WTC11 (cell line): ENCODE data around the gene CHST5. TPM values are rescaled to one million over a fixed set of nuclear protein-coding genes. Genes with fewer than 3 reads are reported as not detected.

Experiments used
- ARID4B ChIP-seq: sonication (generic); formaldehyde crosslinking; IDR thresholded peaks from 2 replicates; pipeline ENCODE4 v1.8.0; 2023; ENCODE audit warnings: missing genetic modification reagents, mild to moderate bottlenecking, borderline replicate concordance
- ATF1 ChIP-seq: sonication (generic); formaldehyde crosslinking; IDR thresholded peaks from 2 replicates; pipeline ENCODE4 v1.8.1; 2023; ENCODE audit warnings: mild to moderate bottlenecking, moderate library complexity, missing genetic modification reagents
- CREM ChIP-seq: sonication (generic); formaldehyde crosslinking; IDR thresholded peaks from 2 replicates; pipeline ENCODE4 v1.8.1; 2022; ENCODE audit warnings: mild to moderate bottlenecking, missing genetic modification reagents, moderate library complexity
- ESRRA ChIP-seq: sonication (generic); formaldehyde crosslinking; IDR thresholded peaks from 2 replicates; pipeline ENCODE4 v1.8.1; 2022; ENCODE audit warnings: mild to moderate bottlenecking, missing genetic modification reagents, borderline replicate concordance
- FOXP1 ChIP-seq: sonication (generic); formaldehyde crosslinking; IDR thresholded peaks from 2 replicates; pipeline ENCODE4 v1.8.0; 2022; ENCODE audit warnings: missing genetic modification reagents, mild to moderate bottlenecking, moderate library complexity, borderline replicate concordance
- FOXP4 ChIP-seq: sonication (generic); formaldehyde crosslinking; IDR thresholded peaks from 2 replicates; pipeline ENCODE4 v1.8.0; 2022; ENCODE audit warnings: mild to moderate bottlenecking, missing genetic modification reagents
- GRHL2 ChIP-seq: fragments of 250-450 bp; sonication (Bioruptor Pico); IDR thresholded peaks from 2 replicates; pipeline ENCODE4 v1.8.0; 2022; ENCODE audit warnings: mild to moderate bottlenecking, moderate library complexity; ENCODE audit not compliant: insufficient replicate concordance, severe bottlenecking
- JAZF1 ChIP-seq: fragments of 250-450 bp; sonication (Bioruptor Pico); IDR thresholded peaks from 2 replicates; pipeline ENCODE4 v1.9.0; 2021; ENCODE audit warnings: moderate library complexity, mild to moderate bottlenecking, inconsistent platforms
- JUN ChIP-seq: sonication (generic); formaldehyde crosslinking; IDR thresholded peaks from 2 replicates; pipeline ENCODE4 v1.8.0; 2023; ENCODE audit warnings: mild to moderate bottlenecking, missing genetic modification reagents
- MYBL2 ChIP-seq: sonication (generic); formaldehyde crosslinking; IDR thresholded peaks from 2 replicates; pipeline ENCODE4 v1.8.1; 2023; ENCODE audit warnings: mild to moderate bottlenecking, moderate library complexity, missing genetic modification reagents
- NFE2L1 ChIP-seq: sonication (generic); formaldehyde crosslinking; IDR thresholded peaks from 2 replicates; pipeline ENCODE4 v1.8.1; 2023; ENCODE audit warnings: missing genetic modification reagents
- NFYB ChIP-seq: sonication (generic); formaldehyde crosslinking; conservative IDR thresholded peaks from 2 replicates; pipeline ENCODE4 v1.8.0; 2022; ENCODE audit warnings: low read depth, missing genetic modification reagents
- NR3C1 ChIP-seq: sonication (generic); formaldehyde crosslinking; conservative IDR thresholded peaks from 2 replicates; pipeline ENCODE4 v1.8.1; 2023; ENCODE audit warnings: low read depth, mild to moderate bottlenecking, missing genetic modification reagents
- SMAD3 ChIP-seq: sonication (generic); formaldehyde crosslinking; IDR thresholded peaks from 2 replicates; pipeline ENCODE4 v1.8.0; 2022; ENCODE audit warnings: missing genetic modification reagents, mild to moderate bottlenecking, borderline replicate concordance
- TCF7 ChIP-seq: sonication (generic); formaldehyde crosslinking; IDR thresholded peaks from 2 replicates; pipeline ENCODE4 v1.8.0; 2022; ENCODE audit warnings: mild to moderate bottlenecking, low read depth, missing genetic modification reagents, moderate library complexity
- ZBTB21 ChIP-seq: sonication (generic); formaldehyde crosslinking; IDR thresholded peaks from 2 replicates; pipeline ENCODE4 v1.8.1; 2023; ENCODE audit warnings: mild to moderate bottlenecking, missing genetic modification reagents, borderline replicate concordance
- ZNF671 ChIP-seq: fragments of 250-450 bp; sonication (Bioruptor Pico); IDR thresholded peaks from 2 replicates; pipeline ENCODE4 v1.8.0; 2021; ENCODE audit warnings: mild to moderate bottlenecking
- total RNA-seq: library from RNA; stranded (reverse); gene quantifications from 3 replicates; pipeline ENCODE4 v1.2.3, GENCODE V29; 2021
- TF ChIP-seq, protein P1 (sequence below): sonication (generic); formaldehyde crosslinking; IDR thresholded peaks from 2 replicates; pipeline ENCODE4 v1.8.1; 2022; ENCODE audit warnings: low read depth, mild to moderate bottlenecking, moderate library complexity, missing genetic modification reagents, borderline replicate concordance
- TF ChIP-seq, protein P2 (sequence below): sonication (generic); formaldehyde crosslinking; IDR thresholded peaks from 2 replicates; pipeline ENCODE4 v1.8.1; 2022; ENCODE audit warnings: missing genetic modification reagents, borderline replicate concordance
- TF ChIP-seq, protein P3 (sequence below): sonication (generic); formaldehyde crosslinking; IDR thresholded peaks from 2 replicates; pipeline ENCODE4 v1.8.1; 2023; ENCODE audit warnings: mild to moderate bottlenecking, missing genetic modification reagents
- TF ChIP-seq, protein P4 (sequence below): sonication (generic); formaldehyde crosslinking; conservative IDR thresholded peaks from 2 replicates; pipeline ENCODE4 v1.8.1; 2022; ENCODE audit warnings: mild to moderate bottlenecking, missing genetic modification reagents
- TF ChIP-seq, protein P5 (sequence below): fragments of 250-450 bp; sonication (Bioruptor Pico); IDR thresholded peaks from 2 replicates; pipeline ENCODE4 v1.9.0; 2021; ENCODE audit warnings: mild to moderate bottlenecking

CHST5 gene
- total RNA-seq, 1 experiment from 2014 or later: not detected

- TF ChIP-seq CREM (CRISPR knock-in tag): no peak
- TF ChIP-seq, protein P1, sequence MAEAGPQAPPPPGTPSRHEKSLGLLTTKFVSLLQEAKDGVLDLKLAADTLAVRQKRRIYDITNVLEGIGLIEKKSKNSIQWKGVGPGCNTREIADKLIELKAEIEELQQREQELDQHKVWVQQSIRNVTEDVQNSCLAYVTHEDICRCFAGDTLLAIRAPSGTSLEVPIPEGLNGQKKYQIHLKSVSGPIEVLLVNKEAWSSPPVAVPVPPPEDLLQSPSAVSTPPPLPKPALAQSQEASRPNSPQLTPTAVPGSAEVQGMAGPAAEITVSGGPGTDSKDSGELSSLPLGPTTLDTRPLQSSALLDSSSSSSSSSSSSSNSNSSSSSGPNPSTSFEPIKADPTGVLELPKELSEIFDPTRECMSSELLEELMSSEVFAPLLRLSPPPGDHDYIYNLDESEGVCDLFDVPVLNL (CRISPR knock-in tag): 0 out of 2 replicates have a peak, but pooled peaks have one; percentile 17
- TF ChIP-seq, protein P2, sequence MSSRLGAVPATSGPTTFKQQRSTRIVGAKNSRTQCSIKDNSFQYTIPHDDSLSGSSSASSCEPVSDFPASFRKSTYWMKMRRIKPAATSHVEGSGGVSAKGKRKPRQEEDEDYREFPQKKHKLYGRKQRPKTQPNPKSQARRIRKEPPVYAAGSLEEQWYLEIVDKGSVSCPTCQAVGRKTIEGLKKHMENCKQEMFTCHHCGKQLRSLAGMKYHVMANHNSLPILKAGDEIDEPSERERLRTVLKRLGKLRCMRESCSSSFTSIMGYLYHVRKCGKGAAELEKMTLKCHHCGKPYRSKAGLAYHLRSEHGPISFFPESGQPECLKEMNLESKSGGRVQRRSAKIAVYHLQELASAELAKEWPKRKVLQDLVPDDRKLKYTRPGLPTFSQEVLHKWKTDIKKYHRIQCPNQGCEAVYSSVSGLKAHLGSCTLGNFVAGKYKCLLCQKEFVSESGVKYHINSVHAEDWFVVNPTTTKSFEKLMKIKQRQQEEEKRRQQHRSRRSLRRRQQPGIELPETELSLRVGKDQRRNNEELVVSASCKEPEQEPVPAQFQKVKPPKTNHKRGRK (CRISPR knock-in tag): no peak
- no peak for TF ChIP-seq ESRRA (CRISPR knock-in tag)
- TF ChIP-seq SMAD3 (CRISPR knock-in tag): no peak
- no peak; the same call in 1 of the 2 replicates for TF ChIP-seq TCF7 (CRISPR knock-in tag)
- TF ChIP-seq ATF1: no peak
- TF ChIP-seq NR3C1 (CRISPR knock-in tag): no peak
- peak; percentile 88; the same call in 1 of the 2 replicates for TF ChIP-seq ARID4B (CRISPR knock-in tag)
- peak; percentile 67; the same call in 1 of the 2 replicates for TF ChIP-seq JUN (CRISPR knock-in tag)
- no peak for TF ChIP-seq ZBTB21 (CRISPR knock-in tag)
- TF ChIP-seq NFE2L1: peak; percentile 58; the same call in 1 of the 2 replicates
- no peak for TF ChIP-seq ZNF671
- TF ChIP-seq, protein P3, sequence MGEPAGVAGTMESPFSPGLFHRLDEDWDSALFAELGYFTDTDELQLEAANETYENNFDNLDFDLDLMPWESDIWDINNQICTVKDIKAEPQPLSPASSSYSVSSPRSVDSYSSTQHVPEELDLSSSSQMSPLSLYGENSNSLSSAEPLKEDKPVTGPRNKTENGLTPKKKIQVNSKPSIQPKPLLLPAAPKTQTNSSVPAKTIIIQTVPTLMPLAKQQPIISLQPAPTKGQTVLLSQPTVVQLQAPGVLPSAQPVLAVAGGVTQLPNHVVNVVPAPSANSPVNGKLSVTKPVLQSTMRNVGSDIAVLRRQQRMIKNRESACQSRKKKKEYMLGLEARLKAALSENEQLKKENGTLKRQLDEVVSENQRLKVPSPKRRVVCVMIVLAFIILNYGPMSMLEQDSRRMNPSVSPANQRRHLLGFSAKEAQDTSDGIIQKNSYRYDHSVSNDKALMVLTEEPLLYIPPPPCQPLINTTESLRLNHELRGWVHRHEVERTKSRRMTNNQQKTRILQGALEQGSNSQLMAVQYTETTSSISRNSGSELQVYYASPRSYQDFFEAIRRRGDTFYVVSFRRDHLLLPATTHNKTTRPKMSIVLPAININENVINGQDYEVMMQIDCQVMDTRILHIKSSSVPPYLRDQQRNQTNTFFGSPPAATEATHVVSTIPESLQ (CRISPR knock-in tag): no peak
- TF ChIP-seq, protein P4, sequence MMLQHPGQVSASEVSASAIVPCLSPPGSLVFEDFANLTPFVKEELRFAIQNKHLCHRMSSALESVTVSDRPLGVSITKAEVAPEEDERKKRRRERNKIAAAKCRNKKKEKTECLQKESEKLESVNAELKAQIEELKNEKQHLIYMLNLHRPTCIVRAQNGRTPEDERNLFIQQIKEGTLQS (CRISPR knock-in tag): no peak
- no peak for TF ChIP-seq NFYB (CRISPR knock-in tag)
- TF ChIP-seq JAZF1 (CRISPR knock-in tag): no peak
- TF ChIP-seq GRHL2 (CRISPR knock-in tag): no peak
- TF ChIP-seq MYBL2 (CRISPR knock-in tag): peak; percentile 71; the same call in 1 of the 2 replicates
- peak; percentile 84 for TF ChIP-seq FOXP1
- TF ChIP-seq, protein P5, sequence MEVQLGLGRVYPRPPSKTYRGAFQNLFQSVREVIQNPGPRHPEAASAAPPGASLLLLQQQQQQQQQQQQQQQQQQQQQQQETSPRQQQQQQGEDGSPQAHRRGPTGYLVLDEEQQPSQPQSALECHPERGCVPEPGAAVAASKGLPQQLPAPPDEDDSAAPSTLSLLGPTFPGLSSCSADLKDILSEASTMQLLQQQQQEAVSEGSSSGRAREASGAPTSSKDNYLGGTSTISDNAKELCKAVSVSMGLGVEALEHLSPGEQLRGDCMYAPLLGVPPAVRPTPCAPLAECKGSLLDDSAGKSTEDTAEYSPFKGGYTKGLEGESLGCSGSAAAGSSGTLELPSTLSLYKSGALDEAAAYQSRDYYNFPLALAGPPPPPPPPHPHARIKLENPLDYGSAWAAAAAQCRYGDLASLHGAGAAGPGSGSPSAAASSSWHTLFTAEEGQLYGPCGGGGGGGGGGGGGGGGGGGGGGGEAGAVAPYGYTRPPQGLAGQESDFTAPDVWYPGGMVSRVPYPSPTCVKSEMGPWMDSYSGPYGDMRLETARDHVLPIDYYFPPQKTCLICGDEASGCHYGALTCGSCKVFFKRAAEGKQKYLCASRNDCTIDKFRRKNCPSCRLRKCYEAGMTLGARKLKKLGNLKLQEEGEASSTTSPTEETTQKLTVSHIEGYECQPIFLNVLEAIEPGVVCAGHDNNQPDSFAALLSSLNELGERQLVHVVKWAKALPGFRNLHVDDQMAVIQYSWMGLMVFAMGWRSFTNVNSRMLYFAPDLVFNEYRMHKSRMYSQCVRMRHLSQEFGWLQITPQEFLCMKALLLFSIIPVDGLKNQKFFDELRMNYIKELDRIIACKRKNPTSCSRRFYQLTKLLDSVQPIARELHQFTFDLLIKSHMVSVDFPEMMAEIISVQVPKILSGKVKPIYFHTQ: no peak
- 0 out of 2 replicates have a peak, but pooled peaks have one; percentile 15 for TF ChIP-seq FOXP4
Observed at GRCh38 chr16:75566040-75566757, 30.3 kb upstream of the CHST5 start, which contains the start of gene GABARAPL2 (continued).
